B cell (primary cell): Measurements from ENCODE around the gene FCRL5.

Experiments used
- CTCF ChIP-seq: fragments of 200-600 bp; IDR thresholded peaks from one replicate; pipeline ENCODE4 v1.8.0; 2022; ENCODE audit warnings: antibody characterized with exemption, mild to moderate bottlenecking
- EZH2 ChIP-seq: IDR thresholded peaks from 2 replicates; pipeline ENCODE4 v1.6.1; 2012; ENCODE audit warnings: borderline replicate concordance, low read depth, mild to moderate bottlenecking, moderate library complexity, low read length; ENCODE audit not compliant: insufficient read depth, poor library complexity, severe bottlenecking

- TF ChIP-seq EZH2: no peak
- no peak for TF ChIP-seq CTCF
Observed at GRCh38 chr1:157551694-157552693, at the start of gene FCRL5.
